ENCODE data around the gene LEO1.
"Not testable (repeated sequence)": the region's sequence is repeated elsewhere in the genome, so short reads cannot be mapped to it uniquely, and the experiment has no call there.

The LEO1 gene

DNA sequence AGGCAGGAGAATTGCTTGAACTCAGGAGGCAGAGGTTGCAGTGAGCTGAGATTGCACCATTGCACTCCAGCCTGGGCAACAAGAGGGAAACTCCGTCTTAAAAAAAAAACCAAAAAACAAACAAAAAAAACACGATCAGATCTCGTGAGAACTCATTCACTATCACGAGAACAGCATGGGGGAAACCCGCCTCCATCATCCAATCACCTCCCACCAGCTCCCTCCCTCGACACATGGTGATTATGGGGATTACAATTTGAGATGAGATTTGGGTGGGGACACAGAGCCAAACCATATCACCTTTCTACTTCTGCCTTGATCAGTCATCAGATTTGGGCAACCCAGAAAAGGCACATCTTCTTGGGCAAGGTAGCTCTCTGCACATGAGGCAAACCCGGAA lies 31.5 kb upstream of the LEO1 start:
- DNase-seq: not testable (repeated sequence)

DNA sequence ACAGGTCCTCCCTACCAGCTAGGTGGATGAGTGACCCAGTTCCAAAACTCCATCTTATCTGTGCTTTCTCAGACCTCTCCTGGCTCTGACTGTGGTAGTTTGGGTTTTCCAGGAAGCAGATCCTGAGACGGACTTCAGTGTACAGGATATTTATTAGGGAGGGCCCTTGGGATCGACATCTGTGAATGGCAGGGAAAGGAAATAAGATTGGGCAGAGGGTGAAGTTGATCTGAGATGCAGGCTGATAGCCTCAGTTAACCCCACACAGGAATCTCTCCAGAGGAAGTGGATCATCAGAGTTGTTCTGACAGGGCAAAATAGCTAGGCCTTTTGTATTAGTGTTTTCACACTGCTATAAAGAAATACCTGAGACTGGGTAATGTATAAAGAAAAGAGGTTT lies 30.8 kb upstream of the LEO1 start:
- DNase-seq: no peak

GRCh38 chr15:51992953-51993352 lies 21.4 kb upstream of the LEO1 start:
- no peak for DNase-seq

DNA sequence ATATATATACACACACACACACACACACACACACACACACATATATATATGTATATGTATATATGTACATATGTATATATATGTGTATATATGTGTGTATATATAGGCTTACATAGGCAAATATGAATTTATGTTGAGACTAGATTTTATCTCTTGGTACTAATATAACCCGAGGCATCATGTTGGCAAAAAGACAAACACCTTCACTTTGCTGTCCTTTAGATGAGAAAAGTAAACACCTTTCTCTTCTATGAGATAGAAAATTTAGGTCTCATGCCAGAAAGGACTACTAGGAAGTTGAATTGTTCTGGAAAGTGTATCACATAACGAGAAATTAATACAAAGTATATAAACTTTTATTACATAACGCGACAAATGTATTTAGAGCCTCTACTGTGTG lies 19.6 kb upstream of the LEO1 start:
- DNase-seq: no peak

DNA sequence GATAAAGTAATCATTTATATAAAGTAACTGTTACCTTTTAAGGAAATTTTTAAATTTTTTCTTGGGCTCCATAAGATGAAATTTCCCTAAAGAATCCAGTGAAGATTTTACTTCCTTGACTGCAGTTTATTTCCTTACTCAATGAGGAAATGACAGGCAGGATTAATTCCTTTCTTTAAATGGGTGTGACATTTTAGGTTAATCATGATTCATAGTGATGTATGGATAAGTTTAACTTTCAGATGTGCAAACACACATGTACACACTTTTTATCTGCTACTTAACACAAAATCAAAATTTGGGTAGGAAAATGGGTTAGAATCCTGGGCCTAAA lies 11.2 kb upstream of the LEO1 start:
- DNase-seq: no peak

DNA sequence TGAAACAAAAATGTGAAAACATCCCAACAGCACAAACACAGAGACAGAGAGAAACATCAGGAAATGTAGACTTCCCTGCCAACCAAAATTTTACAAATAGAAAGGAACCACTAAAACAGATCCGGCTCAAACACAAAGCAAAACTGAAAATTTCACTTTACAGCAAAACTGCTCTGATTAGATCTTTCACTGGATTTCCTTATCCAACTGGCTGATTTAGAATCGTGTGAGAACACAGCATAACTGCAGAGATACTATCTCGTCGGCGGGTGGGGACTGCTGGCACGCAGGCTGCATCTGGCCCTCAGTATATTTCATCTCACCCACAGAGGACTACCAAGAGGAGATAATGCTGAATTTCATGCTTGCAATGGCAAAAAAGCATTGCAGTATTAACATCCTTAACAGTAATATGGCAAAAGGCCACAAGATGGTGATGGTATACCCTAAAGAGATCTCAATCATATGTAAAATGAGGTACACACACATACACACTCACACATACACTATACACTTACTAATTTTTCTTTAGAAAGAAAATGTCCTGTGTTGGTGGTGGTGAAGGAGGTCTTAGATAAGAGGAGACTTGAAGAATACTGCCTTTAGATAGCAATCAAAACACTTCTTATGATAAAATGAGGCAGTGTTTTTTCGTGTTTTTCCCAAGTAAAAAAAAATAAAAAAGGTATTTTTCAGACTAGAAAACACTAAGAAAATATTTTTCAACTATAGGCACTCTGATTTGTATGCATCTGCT lies 10.6 kb upstream of the LEO1 start:
- DNase-seq: peak; percentile 90

- DNase-seq: no peak
Measured at GRCh38 chr15:51973775-51974174, 2.2 kb upstream of the LEO1 start.

GRCh38 chr15:51973220-51973619 lies 1.6 kb upstream of the LEO1 start:
- no peak for DNase-seq

DNA sequence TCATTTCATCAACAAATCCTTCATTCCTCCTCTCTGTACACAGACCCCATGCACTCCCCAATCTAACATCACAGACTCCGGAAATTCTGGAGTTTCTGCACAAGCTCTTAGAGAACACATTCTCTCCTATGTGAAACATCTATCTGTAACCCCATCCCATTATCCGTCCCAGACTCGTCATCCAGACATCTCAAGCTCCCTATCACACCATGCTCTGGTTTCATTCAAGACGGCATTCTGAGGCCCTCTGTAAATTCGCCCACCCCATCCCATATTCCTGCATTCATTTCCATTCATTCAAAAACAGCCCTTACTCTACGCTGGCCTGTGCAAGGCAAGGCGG lies 575 bp downstream of the LEO1 start:
- no peak for DNase-seq

DNA sequence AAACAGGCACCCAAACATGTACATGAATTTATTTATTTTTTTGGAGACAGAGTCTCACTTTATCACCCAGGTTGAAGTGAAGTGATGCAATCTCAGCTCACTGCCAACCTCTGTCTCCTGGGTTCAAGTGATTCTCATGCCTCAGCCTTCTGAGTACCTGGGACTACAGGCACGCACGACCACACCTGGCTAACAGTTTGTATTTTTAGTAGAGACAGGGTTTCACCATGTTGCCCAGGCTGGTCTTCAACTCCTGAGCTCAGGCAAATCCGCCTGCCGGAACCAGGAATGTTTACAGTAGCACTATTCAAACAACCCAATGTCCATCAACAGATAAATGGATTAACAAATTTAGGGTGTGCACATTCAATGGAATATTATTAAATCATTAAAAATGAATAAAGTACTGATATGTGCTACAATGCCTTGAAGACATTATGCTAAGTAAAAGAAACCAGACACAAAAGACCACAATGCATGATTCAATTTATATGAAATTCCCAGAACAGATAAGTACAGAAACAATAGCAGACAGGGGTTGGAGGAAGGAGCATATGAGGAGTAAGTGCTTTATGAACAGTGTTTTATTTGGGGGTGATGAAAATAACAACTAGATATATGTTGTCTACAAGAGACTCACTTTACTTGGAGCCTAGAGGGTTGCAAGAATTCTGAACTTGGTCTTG lies 1.3 kb downstream of the LEO1 start:
- no peak for DNase-seq

DNA sequence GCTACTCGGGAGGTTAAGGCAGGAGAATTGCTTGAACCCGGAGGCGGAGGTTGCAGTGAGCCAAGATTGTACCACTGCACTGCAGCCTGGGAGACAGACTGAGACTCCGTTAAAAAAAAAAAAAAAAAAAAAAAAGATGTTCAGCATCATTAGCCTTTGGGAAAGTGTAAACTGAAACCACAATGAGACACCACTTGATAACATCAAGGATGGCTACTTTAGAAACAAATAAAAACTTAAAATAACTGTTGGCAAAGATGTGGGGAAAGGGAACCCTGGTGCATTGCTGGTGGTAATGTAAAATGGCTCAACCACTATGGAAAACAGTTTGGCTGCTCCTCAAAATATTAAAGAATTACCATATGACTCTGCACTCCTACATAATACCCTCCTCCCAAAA lies 1.9 kb downstream of the LEO1 start:
- no peak for DNase-seq

GRCh38 chr15:51967583-51967982 lies 4.0 kb downstream of the LEO1 start:
- DNase-seq: no peak

DNA sequence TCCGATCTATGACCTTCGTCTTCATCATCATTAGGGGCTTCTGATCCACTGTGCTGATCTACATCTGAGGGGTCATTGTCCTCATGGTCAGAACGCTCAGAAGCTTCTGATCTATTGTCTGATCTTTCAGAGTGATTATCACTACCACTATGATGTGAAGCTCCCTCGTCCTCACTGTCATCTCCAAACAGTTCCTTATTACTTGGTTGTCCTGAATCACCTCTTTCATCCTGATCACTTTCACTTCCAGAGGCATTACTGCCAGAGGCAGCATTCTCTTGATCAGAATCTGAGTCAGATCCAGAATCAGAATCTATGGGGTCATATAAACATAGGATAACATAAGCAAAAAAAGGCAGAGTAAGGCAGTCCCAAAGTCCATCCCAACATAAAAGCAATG lies 5.4 kb downstream of the LEO1 start:
- no peak for DNase-seq

DNA sequence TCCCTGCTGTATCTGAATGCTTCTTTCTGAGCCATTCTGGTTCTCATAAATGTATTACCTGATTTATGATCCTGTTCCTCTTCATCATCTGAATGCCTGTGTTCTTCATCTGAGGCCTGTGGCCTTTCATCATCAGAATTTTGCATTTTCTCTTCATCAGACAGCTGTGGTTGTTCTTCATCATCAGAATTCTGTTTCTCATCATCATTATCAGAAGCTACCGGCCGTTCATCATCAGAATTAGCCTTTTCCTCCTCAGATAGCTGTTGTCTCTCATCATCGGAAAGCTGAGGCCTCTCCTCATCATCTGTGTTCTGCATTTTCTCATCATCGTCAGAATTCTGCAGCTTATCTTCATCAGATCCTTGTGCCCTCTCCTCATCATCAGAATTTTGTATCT lies 5.9 kb downstream of the LEO1 start:
- no peak for DNase-seq

DNA sequence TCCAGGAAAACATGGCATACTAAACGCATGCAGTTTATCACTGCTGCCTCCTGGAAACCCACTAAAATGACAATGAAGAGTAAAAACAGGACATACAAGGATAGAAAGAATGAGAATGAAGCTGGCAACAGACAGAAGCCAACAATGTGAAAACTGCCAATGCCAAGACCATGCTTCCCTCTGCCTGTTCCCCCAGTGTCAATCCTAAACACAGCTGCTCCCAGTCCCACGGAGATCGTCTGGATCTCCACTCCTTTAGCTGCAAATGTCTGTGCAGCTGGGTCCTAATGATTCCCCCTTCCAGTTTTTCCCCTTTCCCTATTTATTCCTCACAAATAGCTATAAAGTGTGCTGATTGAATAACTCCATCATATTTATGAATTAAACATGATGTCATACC lies 16.1 kb downstream of the LEO1 start:
- DNase-seq: no peak

- no peak for DNase-seq
Measured at GRCh38 chr15:51952805-51953204, 18.8 kb downstream of the LEO1 start.

DNA sequence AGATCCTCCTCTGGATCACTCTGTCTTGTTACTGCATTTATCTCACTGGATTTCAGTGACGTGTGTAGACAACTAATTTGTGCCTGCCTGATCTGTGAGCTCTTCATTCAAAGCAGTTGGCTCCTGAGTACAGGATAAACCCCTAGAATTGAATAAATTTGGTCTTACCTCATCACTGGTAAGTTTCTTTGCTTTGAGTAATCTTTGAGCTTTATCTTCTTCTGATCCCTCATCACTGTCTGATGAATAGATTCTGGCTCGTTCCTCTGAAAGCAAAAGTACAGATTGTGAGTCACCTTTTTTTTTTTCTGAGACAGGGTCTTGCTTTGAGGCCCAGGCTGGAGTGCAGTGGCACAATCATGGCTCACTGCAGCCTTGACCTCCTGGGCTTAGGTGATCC lies 24.5 kb downstream of the LEO1 start:
- no peak for DNase-seq

DNA sequence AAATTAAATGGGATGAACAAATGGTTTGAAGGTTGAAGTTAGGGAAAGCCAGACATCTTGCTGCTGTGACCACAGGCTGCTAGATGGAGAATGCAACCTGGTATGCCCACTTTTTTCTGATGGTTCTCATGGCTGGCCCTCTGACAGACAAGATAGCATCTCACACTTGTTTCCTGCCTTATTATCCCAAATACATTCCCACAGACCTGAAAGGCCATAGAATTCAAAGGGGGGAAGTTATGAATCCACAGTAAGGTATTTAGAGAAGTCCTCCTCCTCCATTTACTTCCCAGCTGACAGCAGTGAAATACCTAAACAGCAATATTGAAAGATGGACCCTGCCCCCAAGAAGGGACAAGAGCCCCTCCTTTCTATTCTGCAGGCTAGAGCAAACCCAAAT lies 32.4 kb downstream of the LEO1 start:
- no peak for DNase-seq

DNA sequence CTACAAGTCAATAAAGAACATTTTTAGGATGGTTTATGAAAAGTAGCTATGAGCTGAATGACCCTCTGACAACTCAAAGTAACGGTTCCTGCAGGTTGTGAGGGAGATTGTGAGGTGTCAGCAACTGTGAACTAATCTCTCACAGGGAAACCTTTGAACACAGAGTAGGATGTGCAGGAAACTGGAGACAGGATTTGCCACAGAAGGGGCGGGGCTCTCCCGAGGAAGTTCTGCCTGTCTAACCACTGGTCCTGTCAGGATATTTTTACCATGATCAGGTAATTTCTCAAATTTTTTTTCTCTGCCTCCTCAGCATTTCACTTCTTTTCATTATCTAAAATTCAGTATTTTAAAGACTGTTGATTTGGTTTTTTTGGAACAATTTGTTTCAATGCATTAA lies 33.3 kb downstream of the LEO1 start:
- no peak for DNase-seq

DNA sequence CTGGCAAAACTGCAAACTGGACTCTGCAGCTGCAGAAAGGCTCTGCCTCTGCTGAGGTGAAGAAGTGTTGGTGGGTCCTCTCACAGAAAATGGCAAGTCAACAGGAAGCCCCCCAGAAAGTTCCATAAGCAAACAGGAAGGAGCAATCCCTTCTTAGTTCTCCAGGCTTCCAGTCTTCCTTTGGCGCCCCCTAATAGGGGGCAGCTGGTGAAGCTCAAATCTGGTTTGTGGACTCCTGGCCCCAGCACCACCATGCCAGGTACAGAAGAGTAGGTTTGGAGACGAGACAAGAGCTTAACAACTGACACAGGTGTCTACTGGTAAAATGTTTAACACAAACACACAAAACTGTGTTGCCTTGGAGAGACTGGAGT lies 35.5 kb downstream of the LEO1 start:
- no peak for DNase-seq

- no peak for DNase-seq
Measured at GRCh38 chr15:51935466-51936104, 36.0 kb downstream of the LEO1 start.

- no peak for DNase-seq
Measured at GRCh38 chr15:51932161-51932560, 39.4 kb downstream of the LEO1 start.

DNA sequence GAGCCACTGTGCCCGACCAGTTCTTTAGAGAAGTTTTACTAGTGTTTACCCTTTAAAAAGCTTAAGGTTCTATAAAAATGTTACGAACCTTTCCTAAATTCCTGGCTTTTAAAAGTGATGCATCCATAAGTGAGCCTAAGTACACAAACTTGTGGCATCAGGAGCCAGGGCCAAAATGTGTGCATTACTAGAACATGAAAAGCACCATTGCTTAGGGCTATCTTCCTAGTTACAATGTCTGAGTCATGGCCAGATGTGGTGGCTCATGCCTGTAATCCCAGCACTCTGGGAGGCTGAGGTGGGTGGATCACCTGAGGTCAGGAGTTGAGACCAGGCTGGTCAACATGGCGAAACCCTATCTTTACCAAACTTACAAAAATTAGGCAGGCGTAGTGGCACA lies 39.9 kb downstream of the LEO1 start:
- DNase-seq: no peak

DNA sequence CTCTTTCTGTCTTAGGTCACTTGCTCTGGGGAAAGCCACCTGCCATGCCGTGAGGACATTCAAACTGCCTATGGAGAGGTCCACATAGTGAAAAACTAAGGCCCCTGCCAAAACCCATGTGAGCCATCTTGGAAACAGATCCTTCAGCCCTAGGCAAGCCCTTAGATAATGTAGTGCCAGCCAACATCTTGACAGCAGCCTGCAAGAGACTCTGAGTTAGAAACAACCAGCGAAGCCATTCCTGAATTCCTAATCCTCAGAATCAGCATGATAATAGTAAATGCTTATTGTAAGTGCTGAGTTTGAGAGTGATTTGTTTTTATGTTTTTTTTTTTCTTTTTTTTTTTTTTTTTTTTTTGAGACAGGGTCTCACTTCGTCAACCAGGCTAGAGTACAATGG lies 40.6 kb downstream of the LEO1 start:
- no peak for DNase-seq

DNA sequence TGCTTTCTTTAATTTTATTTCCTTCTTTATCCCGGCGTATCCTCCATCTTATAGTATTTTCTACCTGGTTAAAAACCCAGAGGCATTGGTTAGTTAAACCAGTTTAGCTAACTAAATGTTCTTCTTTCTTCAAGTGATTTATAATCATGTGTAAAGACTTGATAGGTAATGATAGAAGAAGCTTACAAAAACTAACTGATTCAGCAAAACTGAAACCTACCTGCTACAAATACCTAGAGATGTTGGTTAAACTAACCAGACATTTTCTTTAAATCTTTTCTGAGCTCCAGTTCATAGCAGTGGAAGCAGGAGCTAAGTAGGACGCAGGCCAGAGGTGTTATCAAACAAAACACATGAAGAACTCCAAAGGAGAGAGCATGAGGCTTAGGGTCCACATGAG lies 44.8 kb downstream of the LEO1 start:
- DNase-seq: no peak

Measured in NCI-H1694 treated with DMSO at 0.1 percent for 48 hours (cell line).